Superior temporal gyrus (tissue), 1 donor: ENCODE measurements around the gene SLC9A1.
"Not testable (repeated sequence)": the region's sequence is repeated elsewhere in the genome, so short reads cannot be mapped to it uniquely, and the experiment has no call there.

Source experiments
- DNase-seq: peaks from one replicate; pipeline ENCODE4 v3.0.0-alpha.2; 2016; ENCODE audit errors: extremely low spot score

The SLC9A1 gene

DNA sequence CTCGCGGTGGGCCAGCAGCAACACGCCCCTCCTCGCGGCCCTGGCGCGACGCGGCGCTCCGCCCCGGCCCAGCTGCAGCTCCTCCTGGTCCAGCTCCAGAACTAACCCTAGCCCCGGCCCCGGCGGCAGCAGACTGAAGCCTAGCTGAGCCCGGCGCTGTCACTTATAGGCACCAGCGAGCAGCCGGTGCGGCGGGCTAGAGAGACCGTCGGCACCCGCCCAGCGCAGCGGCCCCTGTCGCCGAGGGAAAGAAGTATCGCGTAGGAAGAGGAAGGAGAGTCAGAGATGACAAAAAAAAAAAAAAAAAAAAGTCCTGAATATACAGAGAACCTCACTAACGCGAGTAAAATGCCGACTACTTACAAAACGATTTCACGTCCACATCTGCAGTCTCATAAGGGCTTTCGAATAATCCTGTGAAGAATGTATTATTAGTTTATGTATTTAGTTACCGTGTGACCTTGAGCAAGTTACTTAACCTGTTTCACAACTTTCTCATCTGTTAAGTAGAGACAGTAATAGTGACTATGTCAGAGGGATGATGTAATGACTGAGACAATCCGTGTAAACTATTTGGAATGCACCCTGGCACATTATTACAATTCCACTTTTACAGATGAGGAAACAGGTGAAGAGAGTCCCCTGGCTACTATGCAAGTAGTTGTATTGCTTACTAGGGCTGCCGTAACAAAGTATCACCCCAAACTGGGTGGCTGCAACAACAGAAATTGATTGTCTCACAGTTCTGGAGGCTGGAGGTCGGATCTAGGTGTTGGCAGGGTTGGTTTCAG is at the start of gene SLC9A1:
TSS of gene SLC9A1 (minus strand) at position 135 of the 791 bp plus-strand sequence. CDS start 791 bp downstream, outside the sequence.
- DNase-seq: peak; percentile 93

DNA sequence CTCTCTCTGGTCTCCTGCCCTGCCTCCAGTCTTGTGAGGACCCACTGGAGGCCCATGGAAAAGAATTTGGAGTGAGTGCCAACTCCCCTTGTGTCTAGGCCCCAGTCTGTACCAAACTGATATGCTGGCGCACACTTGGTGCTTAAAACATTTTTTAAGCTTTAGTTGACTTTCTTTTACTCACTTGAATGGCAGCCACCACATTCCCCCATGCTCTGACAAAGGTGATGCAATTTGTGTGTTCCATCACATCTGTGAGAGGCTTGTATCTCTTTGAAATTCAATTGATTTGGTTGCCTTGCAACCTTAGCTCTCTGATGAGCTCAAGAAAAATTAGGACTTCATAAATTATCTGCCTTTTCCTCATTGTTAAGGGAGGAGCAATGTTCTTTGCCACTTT is 49.0 kb upstream of the SLC9A1 start:
- no peak for DNase-seq

DNA sequence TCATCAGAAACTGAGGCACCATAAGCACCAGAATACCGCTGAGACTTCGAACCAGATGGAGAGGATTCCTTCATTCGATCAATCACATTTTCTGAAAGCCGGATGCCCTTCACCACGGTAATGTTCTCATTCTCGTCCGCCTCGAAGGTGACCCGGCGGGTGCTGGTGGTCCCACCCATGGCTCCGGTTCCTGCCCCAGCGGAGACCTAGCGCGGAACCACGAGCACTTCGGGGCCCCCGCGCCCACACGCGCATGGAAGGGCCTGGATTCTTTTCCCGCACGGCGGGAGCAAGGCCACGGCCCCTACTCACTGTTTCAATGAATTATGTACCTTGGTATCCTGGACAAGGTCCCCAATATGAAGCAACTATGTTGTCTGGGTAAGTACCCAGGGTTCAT is 46.4 kb upstream of the SLC9A1 start:
- no peak for DNase-seq

GRCh38 chr1:27193194-27193593 is 38.3 kb upstream of the SLC9A1 start:
- no peak for DNase-seq

DNA sequence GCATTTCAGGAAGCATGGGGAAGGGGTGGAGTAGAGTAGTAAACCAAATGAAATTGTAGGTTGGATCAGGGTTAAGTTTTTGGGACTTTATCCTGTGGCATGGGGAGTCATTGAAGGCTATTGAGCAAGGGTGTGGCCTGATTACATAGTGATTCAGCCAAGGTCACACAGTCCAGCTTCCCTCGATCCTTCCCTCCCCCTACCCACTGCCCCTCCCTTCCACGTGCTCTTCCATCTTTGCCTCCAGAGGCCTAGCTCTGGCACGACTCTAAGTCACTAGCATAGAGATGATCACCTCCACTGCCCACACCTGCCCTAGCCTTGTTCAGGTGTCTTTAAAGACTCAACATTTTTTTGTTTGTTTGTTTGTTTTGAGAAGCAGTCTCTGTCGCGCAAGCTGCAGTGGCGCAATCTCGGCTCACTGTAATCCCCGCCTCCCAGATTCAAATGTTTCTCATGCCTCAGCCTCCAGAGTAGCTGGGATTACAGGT is 37.2 kb upstream of the SLC9A1 start:
- DNase-seq: no peak

DNA sequence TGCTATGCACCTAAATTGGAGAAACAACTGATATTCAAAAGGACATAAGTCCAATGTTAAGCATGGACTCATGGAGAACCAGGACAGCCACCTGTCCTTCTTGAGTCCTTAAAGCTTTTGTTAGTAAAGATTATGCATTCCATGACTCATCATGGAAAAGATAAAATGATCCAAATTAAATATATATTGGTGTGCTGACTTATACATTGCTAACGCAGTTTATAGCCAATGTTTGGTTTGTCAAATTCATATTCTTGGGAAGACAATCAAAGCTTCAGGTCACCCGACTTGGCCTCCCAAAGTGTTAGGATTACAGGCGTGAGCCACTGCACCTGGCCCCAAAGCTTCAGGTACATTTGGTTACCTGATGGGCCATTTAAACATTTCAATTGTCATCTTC is 29.7 kb upstream of the SLC9A1 start:
- DNase-seq: not testable (repeated sequence)

DNA sequence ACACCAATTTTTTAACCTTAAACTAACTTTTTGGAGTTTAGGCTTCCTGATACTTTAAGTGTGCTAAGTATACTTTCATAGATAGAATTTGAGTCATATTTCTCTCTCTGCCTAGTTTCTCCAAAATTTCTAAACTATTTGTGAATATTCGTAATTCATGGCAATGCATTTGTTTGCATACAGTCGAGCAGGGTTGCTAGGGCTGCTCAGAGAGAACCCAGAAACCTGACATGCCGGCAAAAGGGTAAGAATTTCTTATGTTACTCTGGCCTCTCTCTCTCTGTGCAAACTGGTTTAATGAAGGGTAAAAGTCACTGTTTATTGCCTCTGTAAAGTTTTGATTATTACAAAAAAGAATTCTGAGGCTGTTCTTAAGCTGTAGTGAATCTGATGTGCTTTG is 25.1 kb upstream of the SLC9A1 start:
- no peak for DNase-seq

DNA sequence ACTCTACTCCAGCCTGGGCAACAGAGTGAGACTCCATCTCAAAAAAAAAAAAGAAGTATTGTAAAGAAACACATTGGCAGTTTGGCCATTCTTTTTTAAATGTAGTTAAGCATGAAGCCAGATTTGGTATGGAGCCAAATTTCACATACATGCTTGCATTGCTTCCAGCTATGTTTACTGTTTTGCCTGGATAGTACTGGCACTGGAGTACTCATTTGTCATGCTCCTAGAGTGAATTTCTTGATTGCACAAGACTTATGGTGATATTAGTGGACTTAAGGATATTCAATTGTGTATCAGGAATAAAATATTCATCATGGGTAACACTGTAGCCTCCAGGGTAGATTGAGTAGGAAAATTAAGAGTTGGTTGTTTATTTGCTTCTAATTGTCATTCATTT is 24.5 kb upstream of the SLC9A1 start:
- no peak for DNase-seq

- DNase-seq: no peak
Observed at GRCh38 chr1:27176954-27177353, 22.0 kb upstream of the SLC9A1 start.

DNA sequence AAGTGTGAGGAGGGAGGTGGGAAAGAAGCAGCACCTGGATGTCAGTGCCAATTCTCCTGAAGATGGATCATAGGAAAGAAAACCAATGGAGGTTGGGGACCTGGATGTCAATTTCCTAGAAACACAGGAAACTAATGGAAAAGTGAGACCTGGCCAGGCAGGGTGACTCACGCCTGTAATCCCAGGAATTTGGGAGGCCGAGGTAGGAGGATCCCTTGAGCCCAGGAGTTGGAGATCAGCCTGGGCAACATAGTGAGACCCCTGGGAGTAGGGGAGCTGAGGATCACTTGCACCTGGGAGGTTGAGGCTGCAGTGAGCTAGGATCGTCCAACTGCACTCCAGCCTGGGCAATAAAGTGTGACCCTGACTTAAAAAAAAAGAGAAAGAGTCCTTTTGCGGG is 21.4 kb upstream of the SLC9A1 start:
- no peak for DNase-seq

GRCh38 chr1:27172992-27173391 is 18.1 kb upstream of the SLC9A1 start:
- DNase-seq: not testable (repeated sequence)

- no peak for DNase-seq
Observed at GRCh38 chr1:27166929-27167328, 12.0 kb upstream of the SLC9A1 start.

GRCh38 chr1:27166351-27166802 is 11.5 kb upstream of the SLC9A1 start:
- DNase-seq: no peak

- DNase-seq: no peak
Observed at GRCh38 chr1:27163093-27163492, 8.2 kb upstream of the SLC9A1 start.

GRCh38 chr1:27162090-27162489 is 7.2 kb upstream of the SLC9A1 start:
- DNase-seq: no peak

DNA sequence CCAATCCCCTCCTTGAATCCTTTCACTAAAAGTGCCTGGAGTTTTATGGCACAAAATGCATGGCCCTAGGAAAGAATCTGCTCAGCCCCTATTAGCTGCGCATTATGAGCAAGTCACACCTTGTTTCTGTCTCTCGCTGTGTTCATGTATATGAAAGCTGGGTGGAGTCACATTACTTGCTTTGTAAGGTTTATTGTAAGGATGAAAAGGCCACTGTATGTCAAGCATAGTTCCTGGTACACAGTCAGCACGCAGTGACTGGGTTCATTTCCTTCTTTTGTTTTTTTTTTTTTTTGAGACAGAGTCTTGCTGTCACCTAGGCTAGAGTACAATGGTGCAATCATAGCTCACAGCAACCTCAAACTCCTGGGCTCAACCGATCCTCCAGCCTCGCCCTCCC is 6.7 kb upstream of the SLC9A1 start:
- no peak for DNase-seq

DNA sequence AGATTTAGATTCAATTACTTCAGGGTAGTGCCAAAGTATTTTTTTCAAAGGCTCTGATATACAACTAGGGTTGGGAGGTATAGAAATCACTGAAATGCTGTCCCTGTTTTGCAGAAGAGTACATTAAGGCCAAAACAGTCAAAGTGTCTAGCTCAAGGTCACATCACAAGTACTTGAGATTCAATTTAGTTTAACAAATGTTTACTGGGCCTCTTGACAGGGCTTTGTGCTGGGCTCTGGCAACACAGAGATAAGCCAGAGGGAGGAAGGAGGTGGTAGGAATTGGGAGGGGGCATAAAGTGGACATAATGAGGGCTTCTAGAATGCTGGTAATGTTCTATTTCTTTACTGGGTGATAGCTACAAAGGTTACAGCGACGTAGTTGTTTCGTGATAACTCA is 2.3 kb upstream of the SLC9A1 start:
- DNase-seq: no peak

- no peak for DNase-seq
Observed at GRCh38 chr1:27154469-27154990, 395 bp downstream of the SLC9A1 start.

- no peak for DNase-seq
Observed at GRCh38 chr1:27153927-27154358, 982 bp downstream of the SLC9A1 start.

- DNase-seq: no peak
Observed at GRCh38 chr1:27153549-27153886, 1.4 kb downstream of the SLC9A1 start.

DNA sequence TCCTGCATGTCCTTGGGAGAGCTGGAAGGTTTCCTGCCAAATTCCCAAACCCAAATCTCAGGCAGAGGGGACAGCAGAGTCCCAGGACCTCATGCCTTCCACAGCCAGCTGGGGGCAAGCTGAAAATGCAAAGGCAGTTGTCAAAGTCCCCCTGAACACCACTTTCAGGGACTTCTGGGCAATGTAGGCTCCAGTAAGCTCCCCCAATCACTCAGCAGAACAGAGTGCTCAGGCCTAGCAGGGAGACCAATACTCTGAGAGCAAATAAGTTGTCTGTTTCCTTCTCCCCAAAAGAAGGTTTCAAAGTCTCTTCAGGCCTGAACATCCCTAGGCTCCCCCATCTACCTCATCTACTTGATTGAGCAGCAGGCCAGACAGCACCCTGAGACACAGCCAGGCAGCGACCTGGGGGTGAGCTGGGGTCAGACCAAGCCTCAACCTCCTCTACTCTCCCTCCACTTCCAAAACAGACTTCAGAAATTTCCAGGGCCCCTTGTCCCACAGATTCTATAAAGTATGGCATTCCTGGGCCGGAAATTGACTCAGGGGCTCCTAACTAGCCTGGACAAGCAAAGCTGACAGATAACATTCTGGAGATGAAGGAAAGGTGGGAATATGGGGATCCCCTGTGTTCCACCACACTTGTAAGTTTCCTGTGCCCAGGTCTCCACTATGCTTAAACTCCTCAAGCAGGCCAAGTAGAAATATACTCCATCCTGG is 1.9 kb downstream of the SLC9A1 start:
- DNase-seq: no peak

GRCh38 chr1:27152004-27152828 is 2.7 kb downstream of the SLC9A1 start:
- no peak for DNase-seq
